ENCODE measurements around the gene MAJIN. TPM values are rescaled to one million over a fixed set of nuclear protein-coding genes. Genes with fewer than 3 reads are reported as not detected.

Gene MAJIN
- polyA plus RNA-seq, 3 donors, result not detected

DNA sequence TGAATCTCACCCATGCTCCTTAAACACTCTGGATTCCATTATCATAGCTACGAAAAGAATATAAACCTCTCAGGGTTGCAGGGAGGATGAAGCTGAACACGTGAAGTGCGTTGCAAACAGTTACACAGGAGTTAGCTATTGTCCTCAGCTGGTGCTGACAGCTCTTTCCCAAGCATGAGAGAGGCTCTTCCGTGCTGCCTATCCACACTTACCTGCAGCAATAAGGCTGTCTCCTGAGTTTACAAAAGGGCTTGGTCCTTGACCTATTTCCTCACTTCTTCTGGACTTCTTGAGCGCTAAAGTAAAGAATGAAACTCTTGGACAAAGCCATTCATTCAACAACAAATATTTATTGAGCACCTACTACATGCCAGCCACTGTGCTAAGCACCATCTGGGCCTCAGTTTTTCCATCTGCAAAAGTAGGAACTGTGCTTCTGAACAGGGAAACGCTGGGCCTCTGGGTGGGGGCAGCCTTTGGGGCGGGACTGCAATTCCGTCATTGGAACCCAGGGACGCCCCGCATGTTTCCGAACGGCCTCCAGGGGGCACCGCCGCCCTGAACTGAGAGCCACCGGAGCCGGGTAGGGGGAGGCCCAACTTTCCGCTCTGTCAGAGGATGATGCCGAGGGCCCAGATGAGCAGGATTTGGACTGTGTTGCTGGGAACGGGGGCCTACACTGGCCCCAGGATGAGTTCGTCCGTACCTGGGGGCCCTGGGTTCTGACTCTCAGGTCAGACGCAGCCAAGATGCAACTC, 41.4 kb upstream of the MAJIN start:
- H3K4me3 ChIP-seq (replicated peaks in 1 of 3; ENCODE audit: low read depth in 2 of 3, low read length in 3 of 3), result peak overlapping the region; percentile 52 to 96 (median 70)
- H3K4me1 ChIP-seq (ENCODE audit: control insufficient read depth in 1 of 2, insufficient read depth in 2 of 2, low read length in 2 of 2), result peaks cover 22 to 32% of the 10 kb centered on the region in 2 donors
- H3K27ac Mint-ChIP-seq, result peak overlapping the region; percentile 94 to 98 (median 97)
- peak; percentile 86 to 91 (median 90) for DNase-seq
- peak overlapping the region; percentile 96 for H2AFZ ChIP-seq (ENCODE audit: insufficient read depth, low read depth, low read length, poor library complexity, severe bottlenecking)
- peak overlapping the region; percentile 90 to 95 for H3K4me3 Mint-ChIP-seq
- intact Hi-C loops (cut with micrococcal nuclease), result loop anchor here in 1 of 2 donors (1.0 to 10.0 kb wide), 4 partner anchors 69 to 169 kb away; partner anchors contain the start of genes CDC42BPG, CDCA5, PPP2R5B and TM7SF2
- peaks cover 2 to 8% of the 10 kb centered on the region in 2 donors for H3K36me3 ChIP-seq (replicated peaks in 1 of 2; ENCODE audit: control insufficient read depth in 1 of 2, insufficient read depth in 2 of 2, low read length in 2 of 2)
- H3K9me3 Mint-ChIP-seq, result peaks cover 0 to 8% (median 0%) of the 10 kb centered on the region in 7 donors
- no peaks in the 10 kb centered on the region for H3K27me3 ChIP-seq (ENCODE audit: control insufficient read depth in 2 of 2, insufficient read depth in 2 of 2, low read length in 2 of 2)
- peak overlapping the region; percentile 93 for H3K9ac ChIP-seq (ENCODE audit: insufficient read depth, low read length, poor library complexity, severe bottlenecking)
- H3K36me3 Mint-ChIP-seq, result peaks cover 16 to 17% of the 10 kb centered on the region in 2 donors
- H3K9me3 ChIP-seq (replicated peaks in 1 of 2; ENCODE audit: control insufficient read depth in 1 of 2, insufficient read depth in 1 of 2, low read length in 2 of 2), result no peaks in the 10 kb centered on the region
- H3K79me2 ChIP-seq (ENCODE audit: insufficient read depth, low read length), result peaks cover 37% of the 10 kb centered on the region
- no peaks in the 10 kb centered on the region for H3K27me3 Mint-ChIP-seq (ENCODE audit: low read depth in 3 of 3)
- H3K4me1 Mint-ChIP-seq, result peaks cover 35% of the 10 kb centered on the region
- H3K4me2 ChIP-seq (replicated peaks; ENCODE audit: extremely low read depth, low read length, poor library complexity, severe bottlenecking), result peak overlapping the region; percentile 96
- H3K27ac ChIP-seq (ENCODE audit: low read depth in 1 of 2, low read length in 2 of 2), result peak overlapping the region; percentile 94 to 97
- peak; percentile 87 for TF ChIP-seq CTCF (IDR thresholded peaks at IDR 0.05)
- peaks cover 10% of the 10 kb centered on the region for H4K20me1 ChIP-seq (ENCODE audit: insufficient read depth, low read length)
- 14% methylated on average over 21 of the region's 22 CpGs for WGBS (ENCODE audit: insufficient coverage)

DNA sequence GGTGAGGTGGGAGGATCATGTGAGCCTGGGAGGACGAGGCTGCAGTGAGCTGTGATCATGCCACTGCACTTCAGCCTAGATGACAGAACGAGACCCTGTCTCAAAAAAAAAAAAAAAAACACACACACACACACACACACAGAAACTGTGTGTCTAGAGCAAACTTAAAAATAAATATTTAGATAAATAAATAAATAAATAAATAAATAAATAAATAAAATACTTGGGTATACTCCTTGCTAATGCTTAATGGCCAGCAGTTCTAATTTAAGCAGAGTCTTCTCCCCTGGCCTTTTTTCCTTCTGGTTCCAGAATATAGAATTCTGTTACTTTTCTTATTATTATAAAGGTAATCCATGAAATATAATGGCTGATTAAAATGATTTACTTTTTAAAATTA, 37.0 kb upstream of the MAJIN start:
- no CpG with 5 or more reads among the region's 2 CpGs for WGBS (ENCODE audit: insufficient coverage)
- Histone ChIP-seq H3K79me2 (ENCODE audit: insufficient read depth, low read length) (no peaks in the 10 kb centered on the region), H3K4me1 (ENCODE audit: control insufficient read depth in 1 of 2, insufficient read depth in 2 of 2, low read length in 2 of 2) (peaks cover 11 to 18% of the 10 kb centered on the region in 2 donors), H4K20me1 (ENCODE audit: insufficient read depth, low read length) (no peaks in the 10 kb centered on the region), H3K9ac (ENCODE audit: insufficient read depth, low read length, poor library complexity, severe bottlenecking) (no peak overlapping the region), H3K36me3 (replicated peaks in 1 of 2; ENCODE audit: control insufficient read depth in 1 of 2, insufficient read depth in 2 of 2, low read length in 2 of 2) (no peaks in the 10 kb centered on the region), H3K27ac (ENCODE audit: low read depth in 1 of 2, low read length in 2 of 2) (no peak overlapping the region), H3K4me3 (replicated peaks in 1 of 3; ENCODE audit: low read depth in 2 of 3, low read length in 3 of 3) (no peak overlapping the region), H3K9me3 (replicated peaks in 1 of 2; ENCODE audit: control insufficient read depth in 1 of 2, insufficient read depth in 1 of 2, low read length in 2 of 2) (no peaks in the 10 kb centered on the region), H2AFZ (ENCODE audit: insufficient read depth, low read depth, low read length, poor library complexity, severe bottlenecking) (no peak overlapping the region), H3K4me2 (replicated peaks; ENCODE audit: extremely low read depth, low read length, poor library complexity, severe bottlenecking) (no peak overlapping the region), H3K27me3 (ENCODE audit: control insufficient read depth in 2 of 2, insufficient read depth in 2 of 2, low read length in 2 of 2) (no peaks in the 10 kb centered on the region)
- TF ChIP-seq CTCF (IDR thresholded peaks at IDR 0.05), result no peak
- H3K27ac Mint-ChIP-seq, result no peak overlapping the region
- no peak for DNase-seq
- H3K4me3 Mint-ChIP-seq, result no peak overlapping the region
- peaks cover 0 to 5% (median 0%) of the 10 kb centered on the region in 7 donors for H3K9me3 Mint-ChIP-seq
- no peaks in the 10 kb centered on the region for H3K36me3 Mint-ChIP-seq
- intact Hi-C loops (cut with micrococcal nuclease), result no loop called here
- peaks cover 15% of the 10 kb centered on the region for H3K4me1 Mint-ChIP-seq
- peaks cover under 1 to 6% (median 2%) of the 10 kb centered on the region in 3 donors for H3K27me3 Mint-ChIP-seq (ENCODE audit: low read depth in 3 of 3)
